ENCODE results near the gene SDHC. TPM values are rescaled to one million over a fixed set of nuclear protein-coding genes. Genes with fewer than 3 reads are reported as not detected.

Gene SDHC
- total and polyA plus RNA-seq, 2 donors (not counting 1 experiment from before 2014, with no cell fraction given) = 78.3 to 109 TPM

- no peak overlapping the region for H3K4me3 ChIP-seq (ENCODE audit: control extremely low read depth in 1 of 5, extremely low read depth in 1 of 5, insufficient read depth in 1 of 5, low read depth in 2 of 5, low read length in 4 of 5)
- no peak for TF ChIP-seq EZH2 (IDR thresholded peaks at IDR 0.05; ENCODE audit: borderline replicate concordance, insufficient read depth, low read depth, low read length, poor library complexity, severe bottlenecking)
- TF ChIP-seq CTCF (IDR thresholded peaks at IDR 0.05) = no peak
- no CpG with 5 or more reads among the region's 1 CpG for WGBS (ENCODE audit: insufficient coverage)
These were observed 31.2 kb upstream of the SDHC start for GRCh38 chr1:161282991-161283390.

GRCh38 chr1:161285113-161285512 is 29.1 kb upstream of the SDHC start:
- Histone ChIP-seq H3K36me3 (replicated peaks in 1 of 2; ENCODE audit: control extremely low read depth in 1 of 2, control insufficient read depth in 1 of 2, extremely low read depth in 1 of 2, insufficient read depth in 2 of 2, low read length in 1 of 2) (no peaks in the 10 kb centered on the region), H3K4me2 (replicated peaks; ENCODE audit: low read depth, low read length, poor library complexity, severe bottlenecking) (no peak overlapping the region), H4K20me1 (ENCODE audit: control insufficient read depth, insufficient read depth, low read length, poor library complexity, severe bottlenecking) (no peaks in the 10 kb centered on the region), H3K4me3 (ENCODE audit: control extremely low read depth in 1 of 5, extremely low read depth in 1 of 5, insufficient read depth in 1 of 5, low read depth in 2 of 5, low read length in 4 of 5) (no peak overlapping the region), H3K9me3 (ENCODE audit: control extremely low read depth in 1 of 3, control insufficient read depth in 2 of 3, insufficient read depth in 1 of 3, low read length in 2 of 3) (no peaks in the 10 kb centered on the region), H3K79me2 (ENCODE audit: control insufficient read depth, insufficient read depth, low read length) (no peaks in the 10 kb centered on the region), H3K9ac (ENCODE audit: low read length) (no peak overlapping the region), H3K27ac (ENCODE audit: low read length in 2 of 2) (no peak overlapping the region), H2AFZ (ENCODE audit: insufficient read depth, low read depth, low read length, poor library complexity, severe bottlenecking) (no peak overlapping the region), H3K4me1 (ENCODE audit: control insufficient read depth in 2 of 2, insufficient read depth in 2 of 2, low read length in 2 of 2) (no peaks in the 10 kb centered on the region), H3K27me3 (replicated peaks in 1 of 4; ENCODE audit: control extremely low read depth in 1 of 4, control insufficient read depth in 3 of 4, insufficient read depth in 4 of 4, low read length in 3 of 4) (no peaks in the 10 kb centered on the region)
- Mint-ChIP-seq H3K27ac (no peak overlapping the region), H3K27me3 (peaks cover 10% of the 10 kb centered on the region), H3K4me1 (peaks cover 8% of the 10 kb centered on the region), H3K9me3 (ENCODE audit: insufficient read depth) (no peaks in the 10 kb centered on the region), H3K4me3 (no peak overlapping the region)
- POLR2A ChIA-PET = no interaction called here
- DNase-seq = no peak
- CTCF ChIA-PET = no interaction called here
- WGBS (ENCODE audit: insufficient coverage) = no CpG with 5 or more reads among the region's 2 CpGs
- intact Hi-C loops (cut with micrococcal nuclease) = no loop called here
- ATAC-seq (ENCODE audit: low read depth) = no peak
- no peak for TF ChIP-seq CTCF (IDR thresholded peaks at IDR 0.05)
- no peak for TF ChIP-seq EZH2 (IDR thresholded peaks at IDR 0.05; ENCODE audit: borderline replicate concordance, insufficient read depth, low read depth, low read length, poor library complexity, severe bottlenecking)

More at GRCh38 chr1:161282991-161283390, 31.2 kb upstream of the SDHC start:
- Histone ChIP-seq H3K27me3 (replicated peaks in 1 of 4; ENCODE audit: control extremely low read depth in 1 of 4, control insufficient read depth in 3 of 4, insufficient read depth in 4 of 4, low read length in 3 of 4) (no peaks in the 10 kb centered on the region), H3K4me2 (replicated peaks; ENCODE audit: low read depth, low read length, poor library complexity, severe bottlenecking) (no peak overlapping the region), H4K20me1 (ENCODE audit: control insufficient read depth, insufficient read depth, low read length, poor library complexity, severe bottlenecking) (no peaks in the 10 kb centered on the region), H3K79me2 (ENCODE audit: control insufficient read depth, insufficient read depth, low read length) (no peaks in the 10 kb centered on the region), H3K9ac (ENCODE audit: low read length) (no peak overlapping the region), H3K27ac (ENCODE audit: low read length in 2 of 2) (no peak overlapping the region), H3K4me1 (ENCODE audit: control insufficient read depth in 2 of 2, insufficient read depth in 2 of 2, low read length in 2 of 2) (no peaks in the 10 kb centered on the region), H3K9me3 (ENCODE audit: control extremely low read depth in 1 of 3, control insufficient read depth in 2 of 3, insufficient read depth in 1 of 3, low read length in 2 of 3) (no peaks in the 10 kb centered on the region), H2AFZ (ENCODE audit: insufficient read depth, low read depth, low read length, poor library complexity, severe bottlenecking) (no peak overlapping the region), H3K36me3 (replicated peaks in 1 of 2; ENCODE audit: control extremely low read depth in 1 of 2, control insufficient read depth in 1 of 2, extremely low read depth in 1 of 2, insufficient read depth in 2 of 2, low read length in 1 of 2) (no peaks in the 10 kb centered on the region)
- intact Hi-C loops (cut with micrococcal nuclease) = no loop called here
- Mint-ChIP-seq H3K4me1 (peaks cover 8% of the 10 kb centered on the region), H3K9me3 (ENCODE audit: insufficient read depth) (no peaks in the 10 kb centered on the region), H3K27ac (no peak overlapping the region), H3K27me3 (peaks cover 20% of the 10 kb centered on the region), H3K4me3 (no peak overlapping the region)
- CTCF ChIA-PET = interaction anchor here (1.1 to 1.7 kb wide), 2 partner anchors 8 to 57 kb away, joined by 5 to 6 read pairs; partner anchors contain the start of gene TOMM40L
- DNase-seq (no peak), ATAC-seq (ENCODE audit: low read depth) (no peak)
- POLR2A ChIA-PET = no interaction called here

Measured in B cell (primary cell).